HCT116 (cell line): ENCODE data around the gene IRAK2. TPM values are rescaled to one million over a fixed set of nuclear protein-coding genes. Genes with fewer than 3 reads are reported as not detected.

Experiments
- ATAC-seq: fragments of 200-7000 bp; cut with Tn5 transposase; 2 replicates; pipeline ENCODE4 v1.9.1; 2020; ENCODE audit warnings: mild to moderate bottlenecking, moderate library complexity
- BruUV-seq: library from RNA; stranded (reverse); fragments of 400-500 nt; replicated peaks from 2 replicates; lab custom pipeline; 2021; lab: Mats Ljungman, UMichigan
- CTCF ChIA-PET: fragments of 300-600 bp; sonication (Branson Sonifier 250); formaldehyde crosslinking; loops from one replicate; lab custom pipeline; 2021; ENCODE audit warnings: antibody characterized with exemption; lab: Charles Lee
- POLR2A ChIA-PET: fragments of 300-600, 350-600 bp; sonication (Branson Sonifier 250); formaldehyde crosslinking; loops from one replicate; lab custom pipeline; 2021; ENCODE audit warnings: antibody characterized with exemption; lab: Charles Lee
- RAD21 ChIA-PET, 2 experiments: fragments of 300-600 bp; sonication (Branson Sonifier 250); formaldehyde crosslinking; loops; one replicate each; lab custom pipeline; 2023; ENCODE audit warnings: low total read pairs in 2 of 2; ENCODE audit not compliant: uncharacterized antibody in 2 of 2, unreplicated experiment in 2 of 2, low non-redundant PET in 1 of 2; lab: Charles Lee
- DNase-seq: peaks from one replicate; pipeline ENCODE4 v3.0.0-alpha.2; 2010; ENCODE audit warnings: low read depth, low spot score
- H2AFZ ChIP-seq: fragments of 200-600 bp; shearing (Covaris generic), sonication (generic); 2 replicates; pipeline ENCODE4 v1.6.1; 2017; ENCODE audit warnings: low read depth, mixed run types, mixed read lengths, antibody characterized with exemption, low read length; ENCODE audit not compliant: poor library complexity, severe bottlenecking
- H3K27ac ChIP-seq: 2 replicates; pipeline ENCODE4 v1.5.1; 2012; ENCODE audit warnings: low read depth, low read length
- H3K27me3 ChIP-seq: fragments of 200-600 bp; sonication (generic); 2 replicates; pipeline ENCODE4 v1.6.1; 2016; ENCODE audit warnings: mixed run types, low read length, mixed read lengths; ENCODE audit not compliant: insufficient read depth
- H3K36me3 ChIP-seq, 2 experiments: fragments of 200-500 bp in 1 of 2; fragments of 200-600 bp in 1 of 2; sonication (Bioruptor generic) in 1 of 2; sonication (generic) in 1 of 2; 2 replicates each; pipeline versions ENCODE4 v1.5.1 to v1.6.1; 2014 to 2016; ENCODE audit warnings: low read length in 2 of 2, inconsistent platforms in 1 of 2, mixed read lengths in 1 of 2, mixed run types in 1 of 2; ENCODE audit not compliant: insufficient read depth in 2 of 2, control insufficient read depth in 1 of 2
- H3K4me1 ChIP-seq, 2 experiments: fragments of 200-600 bp in 1 of 2; sonication (generic) in 1 of 2; 2 replicates each; pipeline versions ENCODE4 v1.5.1 to v1.6.1; 2012 to 2017; ENCODE audit warnings: low read length in 2 of 2, inconsistent platforms in 1 of 2, mild to moderate bottlenecking in 1 of 2, mixed read lengths in 1 of 2, mixed run types in 1 of 2, moderate library complexity in 1 of 2; ENCODE audit not compliant: insufficient read depth in 2 of 2, control insufficient read depth in 1 of 2
- H3K4me2 ChIP-seq: fragments of 200-600 bp; sonication (generic); 2 replicates; pipeline ENCODE4 v1.6.1; 2017; ENCODE audit warnings: mixed run types, low read length, mixed read lengths
- H3K4me3 ChIP-seq, 2 experiments: fragments of 200-600 bp in 1 of 2; sonication (generic) in 1 of 2; replicated peaks in 1 of 2; 2 replicates each; pipeline ENCODE4 v1.5.1; 2011 to 2016; ENCODE audit warnings: low read length in 2 of 2, control low read depth in 1 of 2, low read depth in 1 of 2, mild to moderate bottlenecking in 1 of 2, mixed read lengths in 1 of 2, mixed run types in 1 of 2
- H3K79me2 ChIP-seq: fragments of 200-600 bp; sonication (generic); 2 replicates; pipeline ENCODE4 v1.6.1; 2017; ENCODE audit warnings: mild to moderate bottlenecking, mixed run types, low read length, moderate library complexity, mixed read lengths; ENCODE audit not compliant: insufficient read depth
- H3K9ac ChIP-seq: fragments of 200-600 bp; sonication (generic); 2 replicates; pipeline ENCODE4 v1.6.1; 2016; ENCODE audit warnings: low read length, mixed read lengths
- H3K9me2 ChIP-seq: fragments of 200-600 bp; sonication (generic), shearing (Covaris generic); 2 replicates; pipeline ENCODE4 v1.6.1; 2017; ENCODE audit warnings: mixed run types, mild to moderate bottlenecking, moderate library complexity; ENCODE audit not compliant: insufficient read depth
- H3K9me3 ChIP-seq, 2 experiments: fragments of 200-500 bp in 1 of 2; fragments of 200-600 bp in 1 of 2; sonication (Bioruptor generic) in 1 of 2; sonication (generic) in 1 of 2; 2 replicates each; pipeline ENCODE4 v1.6.1; 2014 to 2017; ENCODE audit warnings: low read length in 2 of 2, mixed read lengths in 2 of 2, inconsistent platforms in 1 of 2, low read depth in 1 of 2, mild to moderate bottlenecking in 1 of 2, mixed run types in 1 of 2, moderate library complexity in 1 of 2; ENCODE audit not compliant: control insufficient read depth in 1 of 2, insufficient read depth in 1 of 2
- H4K20me1 ChIP-seq: fragments of 200-600 bp; sonication (generic), shearing (Covaris generic); 2 replicates; pipeline ENCODE4 v1.6.1; 2017; ENCODE audit warnings: mixed run types, mild to moderate bottlenecking, moderate library complexity; ENCODE audit not compliant: insufficient read depth
- CBX3 ChIP-seq: IDR thresholded peaks from 2 replicates; pipeline ENCODE4 v1.6.1; 2012; ENCODE audit warnings: low read depth
- CTCF ChIP-seq, 3 experiments: fragments of 200-600 bp in 1 of 3; sonication (generic) in 1 of 3; IDR thresholded peaks in 2 of 3; conservative IDR thresholded peaks in 1 of 3; 2 replicates each; pipeline ENCODE4 v1.5.1; 2012 to 2017; ENCODE audit warnings: low read depth in 2 of 3, low read length in 2 of 3, antibody characterized with exemption in 1 of 3, borderline replicate concordance in 1 of 3, control low read depth in 1 of 3, mild to moderate bottlenecking in 1 of 3, mixed read lengths in 1 of 3, mixed run types in 1 of 3, moderate library complexity in 1 of 3; ENCODE audit not compliant: insufficient read depth in 1 of 3
- JUND ChIP-seq: IDR thresholded peaks from 2 replicates; pipeline ENCODE4 v1.6.1; 2012
- RAD21 ChIP-seq: IDR thresholded peaks from 2 replicates; pipeline ENCODE4 v1.6.1; 2012; ENCODE audit warnings: low read depth, mild to moderate bottlenecking
- YY1 ChIP-seq: IDR thresholded peaks from 2 replicates; pipeline ENCODE4 v1.6.1; 2011; ENCODE audit warnings: low read length, low read depth, moderate library complexity, mild to moderate bottlenecking; ENCODE audit not compliant: insufficient replicate concordance; ENCODE audit errors: extremely low read depth
- intact Hi-C: fragments of 100-400 bp; cut with micrococcal nuclease; formaldehyde crosslinking; loops from 2 replicates; pipeline ENCODE4 v1.10.0; 2022
- total RNA-seq: library from RNA; stranded (reverse); gene quantifications from one replicate; pipeline ENCODE4 v1.2.1, GENCODE V29; 2021; ENCODE audit not compliant: unreplicated experiment

Gene IRAK2
- total RNA-seq, 1 experiment from 2014 or later, result 3.6 TPM

- DNase-seq, result peak; percentile 68
- no peak overlapping the region for H3K27ac ChIP-seq
- peaks cover 9 to 15% of the 10 kb centered on the region in 2 experiments; a peak in 2 of 4 replicates for H3K36me3 ChIP-seq
- CTCF ChIA-PET, result interaction anchor here (0.7 to 1.8 kb wide), 4 partner anchors 23 to 478 kb away, joined by 3 to 6 read pairs (median 4); no protein-coding TSS in a partner anchor
- no peak overlapping the region for H3K4me2 ChIP-seq
- H3K4me3 ChIP-seq, result no peak overlapping the region
- H3K79me2 ChIP-seq, result no peaks in the 10 kb centered on the region
- RAD21 ChIA-PET, result no interaction called here
- H4K20me1 ChIP-seq, result no peaks in the 10 kb centered on the region
- peak; percentile 85 for ATAC-seq
- POLR2A ChIA-PET, result interaction anchor here (0.6 kb wide), 1 partner anchor 39 kb away, joined by 4 read pairs; no protein-coding TSS in a partner anchor
- H3K27me3 ChIP-seq, result no peaks in the 10 kb centered on the region
- H3K9me3 ChIP-seq, result no peaks in the 10 kb centered on the region
- BruUV-seq, result no TSS peak
- peaks cover 0 to 9% of the 10 kb centered on the region in 2 experiments; a peak in 2 of 4 replicates for H3K4me1 ChIP-seq
- intact Hi-C loops, result no loop called here
- no peak overlapping the region for H2AFZ ChIP-seq
- no peaks in the 10 kb centered on the region for H3K9me2 ChIP-seq
- TF ChIP-seq RAD21 (peak; percentile 86), YY1 (peak; percentile 41), JUND (peak; percentile 47; the same call in 1 of the 2 replicates), CTCF (IDR thresholded peaks at IDR 0.05 in 2 of 3, conservative IDR thresholded peaks at IDR 0.05 in 1 of 3; ENCODE audit: borderline replicate concordance in 1 of 3, insufficient read depth in 1 of 3, low read depth in 2 of 3, low read length in 2 of 3) (peak; percentile 68 to 69 (median 69)), CBX3 (no peak)
- H3K9ac ChIP-seq, result no peak overlapping the region
These were observed 122.0 kb downstream of the IRAK2 start for GRCh38 chr3:10286596-10287295.
